BLaER1 (cell line): ENCODE data around the gene PIK3CD.
A peak's percentile ranks its signal among the peaks of the same experiment; 100 is the strongest.

Experiments
- H3K27ac ChIP-seq: shearing (Covaris generic); formaldehyde crosslinking; 2 replicates; pipeline ENCODE4 v1.8.1; 2022
- H3K27me3 ChIP-seq: shearing (Covaris generic); formaldehyde crosslinking; 2 replicates; pipeline ENCODE4 v1.8.1; 2022
- H3K36me3 ChIP-seq: shearing (Covaris generic); formaldehyde crosslinking; 2 replicates; pipeline ENCODE4 v1.8.1; 2022
- H3K4me1 ChIP-seq: shearing (Covaris generic); formaldehyde crosslinking; 2 replicates; pipeline ENCODE4 v1.8.1; 2022
- H3K4me2 ChIP-seq: shearing (Covaris generic); formaldehyde crosslinking; 2 replicates; pipeline ENCODE4 v1.8.1; 2022
- H3K4me3 ChIP-seq: shearing (Covaris generic); formaldehyde crosslinking; 2 replicates; pipeline ENCODE4 v1.8.1; 2022
- H3K9ac ChIP-seq: shearing (Covaris generic); formaldehyde crosslinking; 2 replicates; pipeline ENCODE4 v1.8.1; 2022
- H3K9me3 ChIP-seq: shearing (Covaris generic); formaldehyde crosslinking; 2 replicates; pipeline ENCODE4 v1.8.1; 2022
- H4K20me1 ChIP-seq: shearing (Covaris generic); formaldehyde crosslinking; 2 replicates; pipeline ENCODE4 v1.8.1; 2022
- Cebpa-rat ChIP-seq: shearing (Covaris generic); IDR thresholded peaks from 2 replicates; pipeline ENCODE4 v1.8.1; 2022

The PIK3CD gene

GRCh38 chr1:9651565-9652378 lies at the start of gene PIK3CD:
TSS of gene PIK3CD (plus strand) at chr1:9651731. CDS start at chr1:9710456, 58,725 bp downstream.
- no peaks in the 10 kb centered on the region for H3K27me3 ChIP-seq
- peak within 1 kb of the TSS; percentile 98 for H3K27ac ChIP-seq
- peak within 1 kb of the TSS; percentile 94 for H3K4me3 ChIP-seq
- H3K4me2 ChIP-seq = peak within 1 kb of the TSS; percentile 96
- no peak for TF ChIP-seq Cebpa-rat
- peak within 1 kb of the TSS; percentile 95 for H3K9ac ChIP-seq
- H3K4me1 ChIP-seq = peaks cover 75% of the 10 kb centered on the region
- peaks cover 17% of the 10 kb centered on the region for H4K20me1 ChIP-seq
- no peaks in the 10 kb centered on the region for H3K36me3 ChIP-seq
- no peaks in the 10 kb centered on the region for H3K9me3 ChIP-seq

GRCh38 chr1:9601942-9602793 lies 49.4 kb upstream of the PIK3CD start:
- Histone ChIP-seq H3K36me3 (peaks cover 100% of the 10 kb centered on the region), H3K4me1 (peaks cover 32% of the 10 kb centered on the region), H3K4me2 (no peak overlapping the region), H3K4me3 (no peak overlapping the region), H3K9me3 (no peaks in the 10 kb centered on the region), H3K9ac (0 out of 2 replicates have a peak overlapping the region, but pooled peaks have one; percentile 6), H3K27ac (no peak overlapping the region), H3K27me3 (no peaks in the 10 kb centered on the region), H4K20me1 (peaks cover 97% of the 10 kb centered on the region)
- TF ChIP-seq Cebpa-rat = no peak

- Histone ChIP-seq H3K27me3 (no peaks in the 10 kb centered on the region), H3K27ac (no peak overlapping the region), H3K4me3 (no peak overlapping the region), H3K4me2 (no peak overlapping the region), H3K9me3 (no peaks in the 10 kb centered on the region), H3K36me3 (peaks cover 100% of the 10 kb centered on the region), H4K20me1 (peaks cover 97% of the 10 kb centered on the region), H3K9ac (no peak overlapping the region), H3K4me1 (peaks cover 26% of the 10 kb centered on the region)
- TF ChIP-seq Cebpa-rat = no peak
Observed at GRCh38 chr1:9602794-9603167, 48.8 kb upstream of the PIK3CD start.

GRCh38 chr1:9603307-9603706 lies 48.2 kb upstream of the PIK3CD start:
- H3K27ac ChIP-seq = no peak overlapping the region
- peaks cover 100% of the 10 kb centered on the region for H3K36me3 ChIP-seq
- H3K4me2 ChIP-seq = no peak overlapping the region
- no peak overlapping the region for H3K4me3 ChIP-seq
- H3K9me3 ChIP-seq = no peaks in the 10 kb centered on the region
- peaks cover 97% of the 10 kb centered on the region for H4K20me1 ChIP-seq
- no peak overlapping the region for H3K9ac ChIP-seq
- no peak for TF ChIP-seq Cebpa-rat
- H3K27me3 ChIP-seq = no peaks in the 10 kb centered on the region
- peaks cover 26% of the 10 kb centered on the region for H3K4me1 ChIP-seq

GRCh38 chr1:9603766-9604753 lies 47.5 kb upstream of the PIK3CD start:
- no peaks in the 10 kb centered on the region for H3K27me3 ChIP-seq
- H4K20me1 ChIP-seq = peaks cover 97% of the 10 kb centered on the region
- peaks cover 22% of the 10 kb centered on the region for H3K4me1 ChIP-seq
- peaks cover 100% of the 10 kb centered on the region for H3K36me3 ChIP-seq
- H3K9ac ChIP-seq = no peak overlapping the region
- no peaks in the 10 kb centered on the region for H3K9me3 ChIP-seq
- no peak overlapping the region for H3K4me3 ChIP-seq
- no peak overlapping the region for H3K4me2 ChIP-seq
- no peak overlapping the region for H3K27ac ChIP-seq
- TF ChIP-seq Cebpa-rat = no peak

GRCh38 chr1:9604836-9605235 lies 46.7 kb upstream of the PIK3CD start:
- Histone ChIP-seq H3K36me3 (peaks cover 100% of the 10 kb centered on the region), H4K20me1 (peaks cover 97% of the 10 kb centered on the region)
- TF ChIP-seq Cebpa-rat = no peak

GRCh38 chr1:9605946-9606455 lies 45.5 kb upstream of the PIK3CD start:
- H3K36me3 ChIP-seq = peaks cover 100% of the 10 kb centered on the region
- TF ChIP-seq Cebpa-rat = no peak

More at GRCh38 chr1:9604836-9605235, 46.7 kb upstream of the PIK3CD start:
- H3K9me3 ChIP-seq = no peaks in the 10 kb centered on the region
- H3K4me1 ChIP-seq = peaks cover 14% of the 10 kb centered on the region
- H3K27ac ChIP-seq = no peak overlapping the region; the same call in 1 of the 2 replicates
- no peak overlapping the region for H3K4me2 ChIP-seq
- H3K27me3 ChIP-seq = no peaks in the 10 kb centered on the region
- H3K9ac ChIP-seq = no peak overlapping the region
- H3K4me3 ChIP-seq = no peak overlapping the region

GRCh38 chr1:9606458-9606857 lies 45.1 kb upstream of the PIK3CD start:
- H3K4me2 ChIP-seq = no peak overlapping the region
- no peaks in the 10 kb centered on the region for H3K27me3 ChIP-seq
- TF ChIP-seq Cebpa-rat = no peak
- no peak overlapping the region for H3K27ac ChIP-seq
- H3K4me3 ChIP-seq = no peak overlapping the region
- no peaks in the 10 kb centered on the region for H3K9me3 ChIP-seq
- peaks cover 92% of the 10 kb centered on the region for H4K20me1 ChIP-seq
- 0 out of 2 replicates have a peak, but pooled peaks cover 6% of the 10 kb centered on the region for H3K4me1 ChIP-seq
- H3K9ac ChIP-seq = no peak overlapping the region
- peaks cover 100% of the 10 kb centered on the region for H3K36me3 ChIP-seq

More at GRCh38 chr1:9605946-9606455, 45.5 kb upstream of the PIK3CD start:
- no peak overlapping the region for H3K9ac ChIP-seq
- H3K4me2 ChIP-seq = no peak overlapping the region
- no peak overlapping the region for H3K27ac ChIP-seq
- no peaks in the 10 kb centered on the region for H3K9me3 ChIP-seq
- H3K4me3 ChIP-seq = no peak overlapping the region
- 0 out of 2 replicates have a peak, but pooled peaks cover 7% of the 10 kb centered on the region for H3K4me1 ChIP-seq
- no peaks in the 10 kb centered on the region for H3K27me3 ChIP-seq
- peaks cover 97% of the 10 kb centered on the region for H4K20me1 ChIP-seq

GRCh38 chr1:9606948-9607347 lies 44.6 kb upstream of the PIK3CD start:
- H3K27me3 ChIP-seq = no peaks in the 10 kb centered on the region
- H3K4me3 ChIP-seq = no peak overlapping the region
- no peak overlapping the region for H3K9ac ChIP-seq
- peaks cover 100% of the 10 kb centered on the region for H3K36me3 ChIP-seq
- TF ChIP-seq Cebpa-rat = no peak
- H3K4me1 ChIP-seq = 0 out of 2 replicates have a peak, but pooled peaks cover under 1% of the 10 kb centered on the region
- H3K4me2 ChIP-seq = no peak overlapping the region
- no peaks in the 10 kb centered on the region for H3K9me3 ChIP-seq
- H4K20me1 ChIP-seq = peaks cover 87% of the 10 kb centered on the region
- no peak overlapping the region for H3K27ac ChIP-seq
